Right atrium auricular region (tissue), 2 donors: ENCODE results near the gene HMGXB4. TPM values are rescaled to one million over a fixed set of nuclear protein-coding genes. Genes with fewer than 3 reads are reported as not detected.
"Not testable (repeated sequence)": the region's sequence is repeated elsewhere in the genome, so short reads cannot be mapped to it uniquely, and the experiment has no call there.

Experiments
- DNase-seq: peaks from one replicate; pipeline ENCODE4 v3.0.0-alpha.2; 2019; ENCODE audit warnings: low spot score
- H3K27ac ChIP-seq, 2 donors: fragments of 200-600 bp; sonication (generic); 1 replicate in 1 of 2; 2 replicates in 1 of 2; pipeline ENCODE4 v1.5.1; 2016 to 2019
- H3K27me3 ChIP-seq, 2 donors: fragments of 200-600 bp; sonication (generic); one replicate each; pipeline versions ENCODE4 v1.5.1 to v1.6.0; 2017 to 2019
- H3K36me3 ChIP-seq: fragments of 200-600 bp; sonication (generic); one replicate; pipeline ENCODE4 v1.5.1; 2016
- H3K4me1 ChIP-seq, 2 donors: fragments of 200-600 bp; sonication (generic); one replicate each; pipeline versions ENCODE4 v1.5.1 to v1.6.0; 2017 to 2019
- H3K4me3 ChIP-seq, 2 donors: fragments of 200-600 bp; sonication (generic); 1 replicate in 1 of 2; 2 replicates in 1 of 2; pipeline ENCODE4 v1.5.1; 2017 to 2019; ENCODE audit warnings: mild to moderate bottlenecking in 1 of 2, moderate library complexity in 1 of 2
- H3K9me3 ChIP-seq, 2 donors: fragments of 200-600 bp; sonication (generic); one replicate each; pipeline ENCODE4 v1.5.1; 2019
- total RNA-seq, 2 donors: library from RNA; depleted of rRNA; stranded (reverse); fragments of >200 nt; gene quantifications; one replicate each; pipeline ENCODE4 v1.1.0, GENCODE V29; 2016
- TF ChIP-seq, protein P1 (sequence below), 2 donors: fragments of 200-600 bp; sonication (generic); IDR thresholded peaks; one replicate each; pipeline ENCODE4 v1.5.1; 2019; ENCODE audit warnings: antibody characterized with exemption in 2 of 2

HMGXB4 gene
- total RNA-seq, 2 donors from 2014 or later = 9.6 to 9.8 TPM

DNA sequence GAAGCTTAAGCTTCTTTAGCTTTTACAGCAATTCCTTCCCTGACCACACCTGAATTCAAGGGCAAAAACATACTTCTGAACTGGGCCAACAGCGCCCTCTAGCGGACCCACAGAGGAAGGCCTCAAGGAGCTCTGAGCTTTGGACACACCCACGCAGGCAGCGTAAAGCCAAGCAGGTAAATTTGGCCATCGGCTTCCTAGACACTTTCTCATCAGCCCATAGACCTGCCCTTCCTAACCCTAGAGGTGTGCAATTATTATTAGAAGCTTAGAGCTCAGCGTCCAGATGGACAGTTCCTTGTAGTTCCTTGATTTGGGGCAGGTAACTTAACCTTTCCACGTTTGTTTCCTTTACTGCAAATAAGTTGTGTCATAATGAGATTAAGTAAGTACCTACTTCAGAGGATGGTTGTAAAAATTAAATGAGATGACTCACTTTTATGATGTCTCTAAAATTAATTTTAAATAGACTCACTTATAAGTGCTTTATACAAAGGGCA is 25.7 kb upstream of the HMGXB4 start:
- Histone ChIP-seq H3K36me3 (no peaks in the 10 kb centered on the region), H3K27me3 (no peaks in the 10 kb centered on the region)

DNA sequence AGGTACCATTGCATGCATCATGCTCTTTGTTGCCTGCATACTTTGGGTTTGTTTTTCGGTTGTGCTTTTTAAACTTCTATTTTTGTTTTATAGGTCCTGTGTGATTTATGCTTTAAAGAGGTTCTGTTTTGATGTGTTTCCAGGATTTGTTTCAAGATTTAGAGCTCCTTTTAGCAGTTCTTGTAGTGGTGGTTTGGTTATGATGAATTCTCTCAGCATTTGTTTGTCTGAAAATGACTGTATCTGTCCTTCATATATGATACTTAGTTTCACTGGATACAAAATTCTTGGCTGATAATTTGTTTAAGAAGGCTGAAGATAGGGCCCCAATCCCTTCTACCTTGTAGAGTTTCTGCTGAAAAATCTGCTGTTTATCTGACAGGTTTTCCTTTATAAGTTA is 18.5 kb upstream of the HMGXB4 start:
- not testable (repeated sequence) for H3K9me3 ChIP-seq, H3K36me3 ChIP-seq, H3K27ac ChIP-seq, H3K4me3 ChIP-seq, H3K4me1 ChIP-seq, H3K27me3 ChIP-seq, DNase-seq

More for the DNA sequence above, 25.7 kb upstream of the HMGXB4 start:
- DNase-seq = no peak
- no peaks in the 10 kb centered on the region for H3K4me1 ChIP-seq
- H3K9me3 ChIP-seq = no peaks in the 10 kb centered on the region
- TF ChIP-seq, protein P1, sequence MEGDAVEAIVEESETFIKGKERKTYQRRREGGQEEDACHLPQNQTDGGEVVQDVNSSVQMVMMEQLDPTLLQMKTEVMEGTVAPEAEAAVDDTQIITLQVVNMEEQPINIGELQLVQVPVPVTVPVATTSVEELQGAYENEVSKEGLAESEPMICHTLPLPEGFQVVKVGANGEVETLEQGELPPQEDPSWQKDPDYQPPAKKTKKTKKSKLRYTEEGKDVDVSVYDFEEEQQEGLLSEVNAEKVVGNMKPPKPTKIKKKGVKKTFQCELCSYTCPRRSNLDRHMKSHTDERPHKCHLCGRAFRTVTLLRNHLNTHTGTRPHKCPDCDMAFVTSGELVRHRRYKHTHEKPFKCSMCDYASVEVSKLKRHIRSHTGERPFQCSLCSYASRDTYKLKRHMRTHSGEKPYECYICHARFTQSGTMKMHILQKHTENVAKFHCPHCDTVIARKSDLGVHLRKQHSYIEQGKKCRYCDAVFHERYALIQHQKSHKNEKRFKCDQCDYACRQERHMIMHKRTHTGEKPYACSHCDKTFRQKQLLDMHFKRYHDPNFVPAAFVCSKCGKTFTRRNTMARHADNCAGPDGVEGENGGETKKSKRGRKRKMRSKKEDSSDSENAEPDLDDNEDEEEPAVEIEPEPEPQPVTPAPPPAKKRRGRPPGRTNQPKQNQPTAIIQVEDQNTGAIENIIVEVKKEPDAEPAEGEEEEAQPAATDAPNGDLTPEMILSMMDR (IDR thresholded peaks at IDR 0.05) = peak; percentile 76 to 79
- no peak overlapping the region for H3K27ac ChIP-seq
- H3K4me3 ChIP-seq = no peak overlapping the region

DNA sequence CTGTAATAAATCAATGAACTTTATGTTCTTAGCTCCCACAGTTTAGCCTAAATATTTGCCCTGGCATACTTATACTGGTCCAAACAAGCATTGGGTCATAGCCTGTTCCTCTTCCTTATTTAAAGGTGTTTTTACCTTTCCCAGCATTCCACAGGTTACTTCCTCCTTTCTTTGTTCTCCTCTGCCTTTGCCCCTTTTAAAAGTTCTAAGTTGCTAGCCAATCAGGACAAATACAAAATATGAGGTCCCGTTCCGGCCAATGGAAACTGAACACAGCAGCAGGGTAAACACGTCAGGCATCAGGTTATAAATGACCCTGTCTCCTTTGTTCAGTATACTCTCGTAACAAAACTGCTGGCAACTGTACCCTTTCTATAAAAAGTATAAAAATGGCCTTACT is 12.8 kb upstream of the HMGXB4 start:
- not testable (repeated sequence) for H3K4me3 ChIP-seq, H3K27ac ChIP-seq, DNase-seq, H3K27me3 ChIP-seq, H3K4me1 ChIP-seq, H3K9me3 ChIP-seq, H3K36me3 ChIP-seq

DNA sequence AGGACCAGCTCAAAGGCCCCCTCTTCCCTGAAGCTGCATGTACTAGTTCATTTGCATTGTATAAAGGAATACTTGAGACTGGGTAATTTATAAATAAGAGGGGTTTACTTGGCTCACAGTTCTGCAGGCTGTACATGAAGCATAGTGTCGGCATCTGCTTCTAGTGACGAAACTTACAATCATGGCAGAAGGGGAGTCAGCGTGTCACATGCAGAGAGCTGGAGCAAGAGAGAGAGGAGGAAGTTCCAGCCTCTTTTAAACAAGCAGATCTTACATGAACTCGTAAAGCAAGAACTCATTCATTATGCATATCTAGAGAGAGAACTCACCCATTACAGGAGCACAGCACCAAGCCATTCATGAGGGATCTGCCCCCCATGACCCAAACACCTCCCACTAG is 7.1 kb upstream of the HMGXB4 start:
- H3K36me3 ChIP-seq = no peaks in the 10 kb centered on the region
- TF ChIP-seq, protein P1 (IDR thresholded peaks at IDR 0.05) = no peak

DNA sequence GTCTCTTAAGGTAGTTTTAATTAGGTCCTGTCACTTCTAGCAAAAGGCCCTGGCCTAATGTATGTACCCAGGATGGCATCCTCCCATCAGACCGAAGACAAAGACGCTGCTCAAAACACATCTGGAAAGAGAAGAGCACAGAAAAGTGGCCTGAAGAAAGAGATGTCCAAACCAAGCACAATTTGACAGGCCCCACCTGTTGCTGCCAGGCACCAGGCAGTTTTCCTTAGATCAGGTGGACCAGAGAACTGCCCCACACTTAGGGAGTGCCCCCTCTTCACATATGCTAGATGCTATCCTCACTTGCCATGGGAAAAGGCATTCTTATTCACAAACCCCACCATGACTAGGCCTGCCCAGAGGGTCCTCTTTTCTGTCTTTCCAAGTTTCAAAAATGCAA is 3.3 kb upstream of the HMGXB4 start:
- H3K4me1 ChIP-seq = peaks cover 0 to 14% of the 10 kb centered on the region in 2 donors
- H3K27me3 ChIP-seq = no peaks in the 10 kb centered on the region
- no peak overlapping the region for H3K4me3 ChIP-seq
- TF ChIP-seq, protein P1 (IDR thresholded peaks at IDR 0.05) = no peak
- H3K36me3 ChIP-seq = no peaks in the 10 kb centered on the region
- DNase-seq = no peak
- no peak overlapping the region for H3K27ac ChIP-seq
- H3K9me3 ChIP-seq = no peaks in the 10 kb centered on the region

More for the DNA sequence above, 7.1 kb upstream of the HMGXB4 start:
- Histone ChIP-seq H3K27me3 (no peaks in the 10 kb centered on the region), H3K9me3 (no peaks in the 10 kb centered on the region), H3K4me3 (no peak overlapping the region), H3K27ac (no peak overlapping the region), H3K4me1 (no peaks in the 10 kb centered on the region)
- DNase-seq = no peak

DNA sequence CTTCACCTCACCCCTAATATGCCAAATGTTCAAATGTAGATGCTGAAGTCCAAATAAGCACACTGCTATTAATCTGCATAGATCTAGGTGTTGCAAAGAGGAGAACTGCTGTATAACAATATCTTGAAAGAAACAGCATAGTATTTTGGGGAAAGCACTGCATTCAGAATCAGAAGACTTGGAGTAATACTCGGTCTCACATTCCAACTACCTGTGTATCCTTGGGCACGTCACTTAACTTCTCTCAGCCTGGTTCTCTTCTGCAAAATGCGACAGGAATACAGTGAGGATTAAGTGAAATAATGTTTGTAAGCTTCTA is 332 bp upstream of the HMGXB4 start:
- Histone ChIP-seq H3K36me3 (no peaks in the 10 kb centered on the region), H3K9me3 (no peaks in the 10 kb centered on the region), H3K4me3 (peak overlapping the region; percentile 76 to 100), H3K27ac (peak overlapping the region; percentile 95 to 96), H3K4me1 (peaks cover 0 to 15% of the 10 kb centered on the region in 2 donors), H3K27me3 (no peaks in the 10 kb centered on the region)
- TF ChIP-seq, protein P1 (IDR thresholded peaks at IDR 0.05) = no peak
- DNase-seq = no peak

DNA sequence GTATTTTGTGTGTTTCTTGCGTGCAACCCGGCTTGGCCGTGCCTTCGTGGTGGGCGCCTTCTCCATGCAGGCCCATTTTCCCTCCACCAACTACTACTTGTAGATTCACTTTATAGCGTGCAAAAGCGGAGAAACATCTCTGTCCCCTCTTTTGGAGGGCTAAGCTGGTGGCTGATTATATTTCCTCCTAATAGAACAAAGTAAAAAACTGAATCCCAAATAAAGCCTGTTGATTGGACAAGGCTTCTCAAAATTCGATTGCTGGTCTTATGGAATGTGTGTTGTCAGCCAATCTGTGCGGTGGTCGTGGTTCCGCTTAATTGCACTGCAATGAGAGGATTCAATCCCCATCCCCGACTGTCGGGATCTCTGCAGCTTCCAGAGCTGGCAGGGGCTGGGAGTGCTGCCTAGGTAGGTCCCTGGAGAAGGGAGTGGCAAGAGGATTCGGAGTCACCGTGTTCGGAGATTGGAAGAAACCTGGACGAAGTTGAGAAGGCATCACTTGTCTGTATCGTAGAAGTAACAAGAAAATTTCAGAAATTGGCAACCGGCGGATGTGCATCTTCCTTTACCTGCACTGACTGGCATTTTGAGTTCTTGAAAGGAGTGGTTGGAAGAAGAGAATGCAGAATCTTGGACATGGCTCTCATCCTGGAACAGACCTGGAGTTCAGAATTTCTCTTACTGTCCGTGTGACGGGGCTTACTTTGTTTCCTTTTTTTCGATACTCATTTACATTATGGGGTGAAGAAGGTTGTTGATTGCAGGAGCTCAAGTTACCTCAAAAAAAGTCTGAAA is 1.1 kb downstream of the HMGXB4 start:
- H3K27me3 ChIP-seq = no peaks in the 10 kb centered on the region
- H3K27ac ChIP-seq = peak overlapping the region; percentile 95 to 96
- peaks cover 11% of the 10 kb centered on the region for H3K36me3 ChIP-seq
- peak overlapping the region; percentile 76 to 100 for H3K4me3 ChIP-seq
- TF ChIP-seq, protein P1 (IDR thresholded peaks at IDR 0.05) = no peak
- H3K4me1 ChIP-seq = peaks cover 0 to 15% of the 10 kb centered on the region in 2 donors
- H3K9me3 ChIP-seq = no peaks in the 10 kb centered on the region
- no peak for DNase-seq
